GM23338 (cell line): ENCODE measurements around the gene ARHGEF25. TPM values are rescaled to one million over a fixed set of nuclear protein-coding genes. Genes with fewer than 3 reads are reported as not detected.
A peak's percentile ranks its signal among the peaks of the same experiment; 100 is the strongest.

Source experiments
- ATAC-seq: fragments of 200-7000 bp; cut with Tn5 transposase; 3 replicates; pipeline ENCODE4 v1.9.1; 2020
- DNase-seq: peaks from one replicate; pipeline ENCODE4 v3.0.0-alpha.2; 2015; ENCODE audit warnings: low spot score
- H2AFZ ChIP-seq: fragments of 200-600 bp; sonication (generic); 2 replicates; pipeline ENCODE4 v1.8.0; 2016; ENCODE audit warnings: antibody characterized with exemption, mild to moderate bottlenecking, moderate library complexity
- H3F3A ChIP-seq: fragments of 200-600 bp; sonication (generic); replicated peaks from 2 replicates; pipeline ENCODE4 v1.8.0; 2017; ENCODE audit warnings: antibody characterized with exemption, mixed run types, low read depth
- H3K27ac ChIP-seq: fragments of 200-600 bp; sonication (generic); 2 replicates; pipeline ENCODE4 v1.6.1; 2016; ENCODE audit warnings: low read depth
- H3K27me3 ChIP-seq: fragments of 200-600 bp; sonication (generic); 2 replicates; pipeline ENCODE4 v1.8.0; 2016; ENCODE audit warnings: mild to moderate bottlenecking, mixed run types, moderate library complexity; ENCODE audit not compliant: insufficient read depth
- H3K36me3 ChIP-seq: fragments of 200-600 bp; sonication (generic); 2 replicates; pipeline ENCODE4 v1.8.0; 2016; ENCODE audit warnings: mild to moderate bottlenecking; ENCODE audit not compliant: insufficient read depth
- H3K4me1 ChIP-seq: fragments of 200-600 bp; sonication (generic); 2 replicates; pipeline ENCODE4 v1.8.0; 2016; ENCODE audit warnings: mild to moderate bottlenecking, moderate library complexity; ENCODE audit not compliant: insufficient read depth
- H3K4me2 ChIP-seq: fragments of 200-600 bp; sonication (generic); 2 replicates; pipeline ENCODE4 v1.7.1; 2017; ENCODE audit warnings: mixed run types
- H3K4me3 ChIP-seq: fragments of 200-600 bp; sonication (generic); 2 replicates; pipeline ENCODE4 v1.6.1; 2016; ENCODE audit warnings: mixed run types
- H3K79me2 ChIP-seq: fragments of 200-600 bp; sonication (generic); replicated peaks from 2 replicates; pipeline ENCODE4 v1.8.0; 2017; ENCODE audit warnings: mild to moderate bottlenecking; ENCODE audit not compliant: insufficient read depth
- H3K9me2 ChIP-seq: fragments of 200-600 bp; sonication (generic); 2 replicates; pipeline ENCODE4 v1.8.0; 2017; ENCODE audit not compliant: insufficient read depth
- H4K20me1 ChIP-seq: fragments of 200-600 bp; sonication (generic); replicated peaks from 2 replicates; pipeline ENCODE4 v1.8.0; 2017; ENCODE audit warnings: mild to moderate bottlenecking; ENCODE audit not compliant: insufficient read depth
- H3K27ac Mint-ChIP-seq: 2 replicates; pipeline ENCODE4 v1.8.0; 2020; ENCODE audit warnings: inconsistent platforms, mild to moderate bottlenecking, moderate library complexity, mixed read lengths
- H3K27me3 Mint-ChIP-seq: 3 replicates; pipeline ENCODE4 v1.8.0; 2022; ENCODE audit warnings: low read depth, mild to moderate bottlenecking, moderate library complexity, mixed read lengths, inconsistent platforms; ENCODE audit not compliant: insufficient read depth, poor library complexity
- H3K36me3 Mint-ChIP-seq: 3 replicates; pipeline ENCODE4 v1.8.0; 2021; ENCODE audit warnings: low read depth, mild to moderate bottlenecking, inconsistent platforms, moderate library complexity, mixed read lengths
- H3K4me1 Mint-ChIP-seq: 3 replicates; pipeline ENCODE4 v1.8.0; 2020; ENCODE audit warnings: mild to moderate bottlenecking, inconsistent platforms, mixed read lengths
- H3K4me3 Mint-ChIP-seq: 3 replicates; pipeline ENCODE4 v1.8.0; 2021; ENCODE audit warnings: moderate library complexity, mild to moderate bottlenecking, inconsistent platforms, mixed read lengths
- H3K9me3 Mint-ChIP-seq: 3 replicates; pipeline ENCODE4 v1.8.0; 2020; ENCODE audit warnings: moderate library complexity, mild to moderate bottlenecking, inconsistent platforms, mixed read lengths
- ETS1 ChIP-seq: IDR thresholded peaks from 2 replicates; pipeline ENCODE4 v1.6.1; 2016; ENCODE audit warnings: antibody characterized with exemption
- EZH2 ChIP-seq: fragments of 200-600 bp; sonication (generic); IDR thresholded peaks from one replicate; pipeline ENCODE4 v1.8.0; 2017; ENCODE audit warnings: antibody characterized with exemption, mild to moderate bottlenecking, low read depth; ENCODE audit not compliant: unreplicated experiment
- NANOG ChIP-seq: IDR thresholded peaks from 2 replicates; pipeline ENCODE4 v1.6.1; 2016; ENCODE audit warnings: antibody characterized with exemption, borderline replicate concordance
- POLR2AphosphoS5 ChIP-seq: IDR thresholded peaks from 2 replicates; pipeline ENCODE4 v1.6.1; 2016; ENCODE audit warnings: antibody characterized with exemption, low read depth
- ZNF331 ChIP-seq: fragments of 250-450 bp; sonication (Bioruptor Pico); IDR thresholded peaks from 2 replicates; pipeline ENCODE4 v1.5.0; 2020; ENCODE audit warnings: low read depth, mild to moderate bottlenecking, moderate library complexity
- polyA plus RNA-seq: library from polyadenylated mRNA; unstranded; fragments of >200 nt; fragmentation: Nextera tagmentation; extraction: Ambion mirVana; gene quantifications from 2 replicates; pipeline ENCODE4 v1.2.1, GENCODE V29; 2016
- total RNA-seq: library from RNA; depleted of rRNA; stranded (reverse); fragments of >200 nt; shearing (Covaris generic); gene quantifications from 2 replicates; pipeline ENCODE4 v1.2.3, GENCODE V29; 2014
- TF ChIP-seq, protein P1 (sequence below), 2 experiments: fragments of 200-600 bp in 1 of 2; sonication (generic) in 1 of 2; conservative IDR thresholded peaks; 2 replicates each; pipeline versions ENCODE4 v1.5.1 to v1.6.1; 2016 to 2017; ENCODE audit warnings: antibody characterized with exemption in 2 of 2, low read depth in 2 of 2, mild to moderate bottlenecking in 2 of 2, moderate library complexity in 1 of 2

The ARHGEF25 gene
- total and polyA plus RNA-seq, 2 experiments from 2014 or later = 0.53 to 10.2 TPM

DNA sequence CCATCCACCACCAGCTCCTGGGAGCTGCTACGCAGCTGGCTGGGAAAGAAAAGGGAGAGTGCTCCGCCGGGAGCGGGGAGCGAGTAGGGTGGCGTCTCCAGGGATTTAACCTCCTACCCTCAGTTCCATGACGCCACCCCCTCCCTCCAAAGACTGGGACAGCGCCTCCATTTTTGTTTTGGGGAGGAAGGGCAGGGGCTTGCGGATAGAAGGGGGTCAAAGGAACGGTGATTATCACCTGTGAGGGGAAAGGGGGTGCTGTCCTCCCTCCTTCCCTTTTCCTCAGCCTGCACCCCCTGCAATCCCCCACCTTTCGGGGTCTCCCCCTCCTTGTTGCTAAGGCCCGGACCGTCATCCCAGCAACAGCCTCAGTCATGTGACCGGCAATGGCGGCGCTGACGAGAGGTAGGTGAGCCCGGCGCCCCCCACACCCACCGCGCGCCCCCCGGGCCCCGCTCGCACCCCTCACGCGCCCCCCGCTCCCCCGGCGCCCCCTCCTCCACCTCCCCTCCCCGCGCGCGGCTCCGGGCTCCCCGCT, 6.7 kb upstream of the ARHGEF25 start, which contains the start of gene DTX3:
DTX3 (plus strand) TSS at position 371 of the 538 bp plus-strand sequence. CDS start 1,694 bp downstream, outside the sequence.
- H4K20me1 ChIP-seq = no peaks in the 10 kb centered on the region; the same call in 1 of the 2 replicates
- peaks cover 12% of the 10 kb centered on the region for H3K79me2 ChIP-seq
- peak; percentile 70 for DNase-seq
- TF ChIP-seq EZH2 (no peak), ETS1 (no peak), NANOG (no peak)
- TF ChIP-seq, protein P1, sequence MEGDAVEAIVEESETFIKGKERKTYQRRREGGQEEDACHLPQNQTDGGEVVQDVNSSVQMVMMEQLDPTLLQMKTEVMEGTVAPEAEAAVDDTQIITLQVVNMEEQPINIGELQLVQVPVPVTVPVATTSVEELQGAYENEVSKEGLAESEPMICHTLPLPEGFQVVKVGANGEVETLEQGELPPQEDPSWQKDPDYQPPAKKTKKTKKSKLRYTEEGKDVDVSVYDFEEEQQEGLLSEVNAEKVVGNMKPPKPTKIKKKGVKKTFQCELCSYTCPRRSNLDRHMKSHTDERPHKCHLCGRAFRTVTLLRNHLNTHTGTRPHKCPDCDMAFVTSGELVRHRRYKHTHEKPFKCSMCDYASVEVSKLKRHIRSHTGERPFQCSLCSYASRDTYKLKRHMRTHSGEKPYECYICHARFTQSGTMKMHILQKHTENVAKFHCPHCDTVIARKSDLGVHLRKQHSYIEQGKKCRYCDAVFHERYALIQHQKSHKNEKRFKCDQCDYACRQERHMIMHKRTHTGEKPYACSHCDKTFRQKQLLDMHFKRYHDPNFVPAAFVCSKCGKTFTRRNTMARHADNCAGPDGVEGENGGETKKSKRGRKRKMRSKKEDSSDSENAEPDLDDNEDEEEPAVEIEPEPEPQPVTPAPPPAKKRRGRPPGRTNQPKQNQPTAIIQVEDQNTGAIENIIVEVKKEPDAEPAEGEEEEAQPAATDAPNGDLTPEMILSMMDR (conservative IDR thresholded peaks at IDR 0.05; ENCODE audit: low read depth in 2 of 2) = 0 out of 4 replicates have a peak, but pooled peaks of 1 of the 2 experiments have one; percentile 1
- Mint-ChIP-seq H3K27me3 (peaks cover 27% of the 10 kb centered on the region), H3K27ac (peak within 1 kb of the TSS; percentile 88), H3K4me1 (peaks cover 44% of the 10 kb centered on the region), H3K9me3 (no peaks in the 10 kb centered on the region), H3K36me3 (peaks cover 38% of the 10 kb centered on the region), H3K4me3 (peak within 1 kb of the TSS; percentile 87)
- peaks cover 30% of the 10 kb centered on the region for H3K4me1 ChIP-seq
- H3K9me2 ChIP-seq = no peaks in the 10 kb centered on the region
- peaks cover 10% of the 10 kb centered on the region for H3K27me3 ChIP-seq
- peaks cover 9% of the 10 kb centered on the region; the same call in 1 of the 2 replicates for H3F3A ChIP-seq
- peaks cover 16% of the 10 kb centered on the region for H3K36me3 ChIP-seq
- peak within 1 kb of the TSS; percentile 96 for H3K4me2 ChIP-seq
- peak within 1 kb of the TSS; percentile 93 for H3K4me3 ChIP-seq
- ATAC-seq = peak; percentile 53
- H2AFZ ChIP-seq = peak within 1 kb of the TSS; percentile 97
- H3K27ac ChIP-seq = peak within 1 kb of the TSS; percentile 48; the same call in 1 of the 2 replicates

DNA sequence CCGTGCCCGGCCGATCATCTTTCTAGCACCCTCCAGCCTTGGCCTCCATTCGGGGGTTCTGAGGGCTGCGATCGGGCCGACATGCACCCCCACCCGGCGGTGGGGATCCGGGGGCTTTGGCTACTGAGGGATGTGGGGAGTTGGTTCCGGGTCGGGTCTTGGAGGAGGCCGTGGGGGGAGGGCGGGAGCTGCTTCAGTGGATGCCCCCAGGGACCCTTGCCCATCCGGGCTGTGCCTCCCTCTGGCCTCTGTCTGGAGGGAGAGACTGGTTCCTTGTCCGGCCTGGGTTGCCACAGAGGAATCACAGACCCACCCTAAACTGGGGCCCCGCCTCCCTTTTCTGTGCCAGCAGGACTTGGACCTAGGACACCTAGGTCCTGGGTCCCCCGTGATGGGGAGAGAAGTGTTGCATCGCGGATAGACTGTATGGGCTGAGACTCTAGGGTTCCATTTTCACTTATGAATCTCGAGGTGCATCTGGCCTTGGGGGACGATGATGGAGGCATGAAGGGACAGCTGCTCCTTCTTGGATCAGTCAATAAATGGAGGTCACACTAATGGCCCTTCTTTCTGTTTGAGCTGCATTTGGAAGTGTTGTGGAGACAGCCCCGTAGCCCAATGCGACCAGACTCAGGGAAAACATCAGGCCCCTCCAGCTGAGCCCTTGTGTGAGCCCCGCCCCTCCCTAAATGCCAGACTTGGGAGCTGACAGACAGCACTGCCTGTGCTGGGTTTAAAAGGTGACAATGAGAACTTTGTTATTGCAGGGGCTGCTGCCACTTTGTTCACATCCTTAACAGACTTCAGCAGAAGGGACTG, 6.0 kb upstream of the ARHGEF25 start:
- Histone ChIP-seq H3K4me1 (peaks cover 31% of the 10 kb centered on the region), H3F3A (peaks cover 9% of the 10 kb centered on the region; the same call in 1 of the 2 replicates), H3K27ac (no peak overlapping the region), H2AFZ (peak overlapping the region; percentile 47), H3K4me3 (peak overlapping the region; percentile 93), H3K79me2 (peaks cover 12% of the 10 kb centered on the region), H3K36me3 (peaks cover 12% of the 10 kb centered on the region), H3K9me2 (no peaks in the 10 kb centered on the region), H4K20me1 (no peaks in the 10 kb centered on the region; the same call in 1 of the 2 replicates), H3K27me3 (peaks cover 17% of the 10 kb centered on the region), H3K4me2 (peak overlapping the region; percentile 96)
- Mint-ChIP-seq H3K36me3 (peaks cover 38% of the 10 kb centered on the region), H3K9me3 (no peaks in the 10 kb centered on the region), H3K4me1 (peaks cover 47% of the 10 kb centered on the region), H3K27ac (peak overlapping the region; percentile 22; the same call in 1 of the 2 replicates), H3K4me3 (peak overlapping the region; percentile 87), H3K27me3 (peaks cover 28% of the 10 kb centered on the region)
- peak; percentile 12 for ATAC-seq
- DNase-seq = peak; percentile 41
- peak; percentile 33; the same call in 1 of the 2 replicates for TF ChIP-seq POLR2AphosphoS5
- TF ChIP-seq ZNF331 (CRISPR knock-in tag) = no peak
